ENCODE data around the gene LARP4B.

DNA sequence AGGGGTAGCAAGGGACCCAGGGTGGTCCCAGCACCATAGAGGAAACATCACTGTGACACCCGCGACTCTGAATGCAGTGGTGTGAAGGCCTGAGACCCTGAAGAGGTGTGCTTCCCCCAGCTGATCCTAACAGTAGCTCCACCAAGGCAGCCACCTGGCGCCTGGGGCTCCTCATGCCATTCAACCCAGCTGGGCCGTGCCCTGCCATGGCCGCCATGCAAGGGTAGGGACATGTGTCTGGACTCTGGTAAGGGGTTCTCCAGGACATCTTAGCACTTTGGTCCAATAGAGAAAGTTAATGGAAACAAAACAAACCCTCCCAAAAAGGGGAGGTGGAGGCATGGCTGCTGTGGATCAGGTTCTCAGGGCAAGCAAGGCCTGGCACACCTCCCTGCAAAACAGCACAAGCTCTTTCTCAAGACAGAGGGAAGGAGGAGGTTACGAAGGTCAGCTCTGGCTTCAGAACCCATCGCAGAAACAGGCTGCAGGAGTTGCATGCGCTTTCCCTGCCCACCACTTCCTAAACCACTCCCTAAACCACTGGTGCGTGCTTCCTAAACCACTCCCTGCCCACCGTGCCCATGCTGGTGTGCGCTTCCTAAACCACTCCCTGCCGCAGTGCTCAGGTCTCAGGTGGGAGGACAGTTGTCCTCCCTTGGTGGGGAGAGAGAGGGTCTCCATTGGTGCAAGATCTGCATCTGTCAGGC is 108.7 kb downstream of the LARP4B start:
- TF ChIP-seq, protein P1, sequence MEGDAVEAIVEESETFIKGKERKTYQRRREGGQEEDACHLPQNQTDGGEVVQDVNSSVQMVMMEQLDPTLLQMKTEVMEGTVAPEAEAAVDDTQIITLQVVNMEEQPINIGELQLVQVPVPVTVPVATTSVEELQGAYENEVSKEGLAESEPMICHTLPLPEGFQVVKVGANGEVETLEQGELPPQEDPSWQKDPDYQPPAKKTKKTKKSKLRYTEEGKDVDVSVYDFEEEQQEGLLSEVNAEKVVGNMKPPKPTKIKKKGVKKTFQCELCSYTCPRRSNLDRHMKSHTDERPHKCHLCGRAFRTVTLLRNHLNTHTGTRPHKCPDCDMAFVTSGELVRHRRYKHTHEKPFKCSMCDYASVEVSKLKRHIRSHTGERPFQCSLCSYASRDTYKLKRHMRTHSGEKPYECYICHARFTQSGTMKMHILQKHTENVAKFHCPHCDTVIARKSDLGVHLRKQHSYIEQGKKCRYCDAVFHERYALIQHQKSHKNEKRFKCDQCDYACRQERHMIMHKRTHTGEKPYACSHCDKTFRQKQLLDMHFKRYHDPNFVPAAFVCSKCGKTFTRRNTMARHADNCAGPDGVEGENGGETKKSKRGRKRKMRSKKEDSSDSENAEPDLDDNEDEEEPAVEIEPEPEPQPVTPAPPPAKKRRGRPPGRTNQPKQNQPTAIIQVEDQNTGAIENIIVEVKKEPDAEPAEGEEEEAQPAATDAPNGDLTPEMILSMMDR (tag by site-specific recombination; IDR thresholded peaks at IDR 0.05) = no peak
- TF ChIP-seq ZNF292 (tag by site-specific recombination; IDR thresholded peaks at IDR 0.05; ENCODE audit: borderline replicate concordance, low read depth) = no peak
- TF ChIP-seq, protein P2, sequence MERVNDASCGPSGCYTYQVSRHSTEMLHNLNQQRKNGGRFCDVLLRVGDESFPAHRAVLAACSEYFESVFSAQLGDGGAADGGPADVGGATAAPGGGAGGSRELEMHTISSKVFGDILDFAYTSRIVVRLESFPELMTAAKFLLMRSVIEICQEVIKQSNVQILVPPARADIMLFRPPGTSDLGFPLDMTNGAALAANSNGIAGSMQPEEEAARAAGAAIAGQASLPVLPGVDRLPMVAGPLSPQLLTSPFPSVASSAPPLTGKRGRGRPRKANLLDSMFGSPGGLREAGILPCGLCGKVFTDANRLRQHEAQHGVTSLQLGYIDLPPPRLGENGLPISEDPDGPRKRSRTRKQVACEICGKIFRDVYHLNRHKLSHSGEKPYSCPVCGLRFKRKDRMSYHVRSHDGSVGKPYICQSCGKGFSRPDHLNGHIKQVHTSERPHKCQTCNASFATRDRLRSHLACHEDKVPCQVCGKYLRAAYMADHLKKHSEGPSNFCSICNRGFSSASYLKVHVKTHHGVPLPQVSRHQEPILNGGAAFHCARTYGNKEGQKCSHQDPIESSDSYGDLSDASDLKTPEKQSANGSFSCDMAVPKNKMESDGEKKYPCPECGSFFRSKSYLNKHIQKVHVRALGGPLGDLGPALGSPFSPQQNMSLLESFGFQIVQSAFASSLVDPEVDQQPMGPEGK (tag by site-specific recombination; IDR thresholded peaks at IDR 0.05) = no peak
- TF ChIP-seq ZEB2 (tag by site-specific recombination; IDR thresholded peaks at IDR 0.05) = no peak
- no peak for TF ChIP-seq ZNF23 (tag by site-specific recombination; IDR thresholded peaks at IDR 0.05; ENCODE audit: borderline replicate concordance)
- TF ChIP-seq, protein P3, sequence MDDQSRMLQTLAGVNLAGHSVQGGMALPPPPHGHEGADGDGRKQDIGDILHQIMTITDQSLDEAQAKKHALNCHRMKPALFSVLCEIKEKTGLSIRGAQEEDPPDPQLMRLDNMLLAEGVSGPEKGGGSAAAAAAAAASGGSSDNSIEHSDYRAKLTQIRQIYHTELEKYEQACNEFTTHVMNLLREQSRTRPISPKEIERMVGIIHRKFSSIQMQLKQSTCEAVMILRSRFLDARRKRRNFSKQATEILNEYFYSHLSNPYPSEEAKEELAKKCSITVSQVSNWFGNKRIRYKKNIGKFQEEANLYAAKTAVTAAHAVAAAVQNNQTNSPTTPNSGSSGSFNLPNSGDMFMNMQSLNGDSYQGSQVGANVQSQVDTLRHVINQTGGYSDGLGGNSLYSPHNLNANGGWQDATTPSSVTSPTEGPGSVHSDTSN (CRISPR knock-in tag; IDR thresholded peaks at IDR 0.05) = no peak
- no peak for TF ChIP-seq ZNF121 (tag by site-specific recombination; IDR thresholded peaks at IDR 0.05)
- TF ChIP-seq GLI4 (tag by site-specific recombination; IDR thresholded peaks at IDR 0.05) = no peak
- no peak for TF ChIP-seq ZSCAN30 (tag by site-specific recombination; IDR thresholded peaks at IDR 0.05)
- TF ChIP-seq, protein P4, sequence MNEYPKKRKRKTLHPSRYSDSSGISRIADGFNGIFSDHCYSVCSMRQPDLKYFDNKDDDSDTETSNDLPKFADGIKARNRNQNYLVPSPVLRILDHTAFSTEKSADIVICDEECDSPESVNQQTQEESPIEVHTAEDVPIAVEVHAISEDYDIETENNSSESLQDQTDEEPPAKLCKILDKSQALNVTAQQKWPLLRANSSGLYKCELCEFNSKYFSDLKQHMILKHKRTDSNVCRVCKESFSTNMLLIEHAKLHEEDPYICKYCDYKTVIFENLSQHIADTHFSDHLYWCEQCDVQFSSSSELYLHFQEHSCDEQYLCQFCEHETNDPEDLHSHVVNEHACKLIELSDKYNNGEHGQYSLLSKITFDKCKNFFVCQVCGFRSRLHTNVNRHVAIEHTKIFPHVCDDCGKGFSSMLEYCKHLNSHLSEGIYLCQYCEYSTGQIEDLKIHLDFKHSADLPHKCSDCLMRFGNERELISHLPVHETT (tag by site-specific recombination; IDR thresholded peaks at IDR 0.05) = no peak
- no peak for TF ChIP-seq BCL11A (tag by site-specific recombination; IDR thresholded peaks at IDR 0.05; ENCODE audit: low read depth)
